ENCODE results near the gene CTXN3. TPM values are rescaled to one million over a fixed set of nuclear protein-coding genes. Genes with fewer than 3 reads are reported as not detected.

CTXN3 gene
- total RNA-seq, 4 donors from 2014 or later: not detected

- 71 to 73% methylated on average over 2 of the region's 2 CpGs for WGBS, 2 donors
- no peak overlapping the region for H3K4me3 ChIP-seq (ENCODE audit: low read depth, poor library complexity, severe bottlenecking)
- TF ChIP-seq POLR2A (IDR thresholded peaks at IDR 0.05) (no peak), CTCF (IDR thresholded peaks at IDR 0.05) (no peak)
- intact Hi-C loops (cut with DNase I; ENCODE audit: low total_unique reads): no loop called here
- no peak for DNase-seq (ENCODE audit: low spot score in 2 of 2)
These were observed 33.0 kb upstream of the CTXN3 start for GRCh38 chr5:127615916-127616315.

- no peak overlapping the region for H3K4me3 ChIP-seq (ENCODE audit: low read depth, poor library complexity, severe bottlenecking)
- DNase-seq (ENCODE audit: low spot score in 2 of 2): no peak
- WGBS, 2 donors: 81 to 93% methylated on average over 5 of the region's 5 CpGs
These were observed 28.9 kb upstream of the CTXN3 start for GRCh38 chr5:127619908-127620479.

GRCh38 chr5:127621601-127622325 is 27.1 kb upstream of the CTXN3 start:
- H3K4me3 ChIP-seq (ENCODE audit: low read depth, poor library complexity, severe bottlenecking): no peak overlapping the region
- WGBS, 2 donors: 85 to 88% methylated on average over 4 of the region's 4 CpGs
- intact Hi-C loops (cut with DNase I; ENCODE audit: low total_unique reads): no loop called here
- TF ChIP-seq CTCF (IDR thresholded peaks at IDR 0.05) (no peak), POLR2A (IDR thresholded peaks at IDR 0.05) (no peak)
- no peak for DNase-seq (ENCODE audit: low spot score in 2 of 2)

More at GRCh38 chr5:127619908-127620479, 28.9 kb upstream of the CTXN3 start:
- no peak for TF ChIP-seq CTCF (IDR thresholded peaks at IDR 0.05)
- no peak for TF ChIP-seq POLR2A (IDR thresholded peaks at IDR 0.05)
- intact Hi-C loops (cut with DNase I; ENCODE audit: low total_unique reads): no loop called here

GRCh38 chr5:127634007-127634406 is 14.9 kb upstream of the CTXN3 start:
- intact Hi-C loops (cut with DNase I; ENCODE audit: low total_unique reads): no loop called here
- TF ChIP-seq CTCF (IDR thresholded peaks at IDR 0.05): no peak
- no peak for TF ChIP-seq POLR2A (IDR thresholded peaks at IDR 0.05)
- no peak overlapping the region for H3K4me3 ChIP-seq (ENCODE audit: low read depth, poor library complexity, severe bottlenecking)
- DNase-seq (ENCODE audit: low spot score in 2 of 2): no peak

- DNase-seq (ENCODE audit: low spot score in 2 of 2): no peak
- TF ChIP-seq POLR2A (IDR thresholded peaks at IDR 0.05) (no peak), CTCF (IDR thresholded peaks at IDR 0.05) (no peak)
- 80 to 92% methylated on average over 2 of the region's 2 CpGs for WGBS, 2 donors
- no peak overlapping the region for H3K4me3 ChIP-seq (ENCODE audit: low read depth, poor library complexity, severe bottlenecking)
- intact Hi-C loops (cut with DNase I; ENCODE audit: low total_unique reads): no loop called here
These were observed 9.1 kb upstream of the CTXN3 start for GRCh38 chr5:127639828-127640227.
